ENCODE results near the gene GALNT13. TPM values are rescaled to one million over a fixed set of nuclear protein-coding genes. Genes with fewer than 3 reads are reported as not detected.

GALNT13 gene
- total and polyA plus RNA-seq, 2 of the 13 experiments (the other 11 are each of a cell fraction or from before 2014, with no cell fraction given), result 1.3 to 5.0 TPM

- ChIA-PET CTCF (ENCODE audit: low intra/inter-chr PET ratio, low total read pairs) (no interaction called here), POLR2A (no interaction called here)
- FAIRE-seq (no peak), DNase-seq (ENCODE audit: low spot score) (no peak), ATAC-seq (no peak)
- Histone ChIP-seq H3K27ac (ENCODE audit: extremely low read length, insufficient read depth, low read length) (no peak overlapping the region), H3K79me2 (ENCODE audit: insufficient read depth, low read length) (no peaks in the 10 kb centered on the region), H3K9ac (ENCODE audit: insufficient read depth, low read depth, low read length) (no peak overlapping the region), H3K27me3 (ENCODE audit: control insufficient read depth in 1 of 2, insufficient read depth in 2 of 2, low read length in 2 of 2) (no peaks in the 10 kb centered on the region), H3K4me2 (ENCODE audit: low read depth, low read length) (no peak overlapping the region), H3K4me3 (replicated peaks in 1 of 3; ENCODE audit: insufficient read depth in 1 of 3, low read depth in 2 of 3, low read length in 3 of 3) (no peak overlapping the region), H3K9me3 (ENCODE audit: low read length) (no peaks in the 10 kb centered on the region), H4K20me1 (ENCODE audit: insufficient read depth, low read length) (no peaks in the 10 kb centered on the region), H3K4me1 (ENCODE audit: insufficient read depth, low read length) (no peaks in the 10 kb centered on the region), H2AFZ (ENCODE audit: low read length) (no peak overlapping the region), H3K36me3 (replicated peaks in 1 of 2; ENCODE audit: control insufficient read depth in 1 of 2, insufficient read depth in 2 of 2, low read length in 2 of 2) (no peaks in the 10 kb centered on the region)
- BruUV-seq (replicated peaks), result no TSS peak
- WGBS (ENCODE audit: low lambda C conversion rate), result 9% methylated on average over 1 of the region's 1 CpG
- TF ChIP-seq TRAFD1 (CRISPR knock-in tag; IDR thresholded peaks at IDR 0.05; ENCODE audit: borderline replicate concordance), result no peak
- no peak for TF ChIP-seq YEATS4 (CRISPR knock-in tag; IDR thresholded peaks at IDR 0.05; ENCODE audit: borderline replicate concordance)
- in situ Hi-C loops (cut with HindIII; ENCODE audit: extremely low pct_ligation_motif_present, low pct_unique_long_range_greater_than_20kb) (no loop called here), intact Hi-C loops (cut with micrococcal nuclease; ENCODE audit: unreplicated experiment) (loop anchor here (10.0 kb wide), 1 partner anchor 1411 kb away; no protein-coding TSS in a partner anchor)
Measured at GRCh38 chr2:154243685-154244084, 372.0 kb downstream of the GALNT13 start.

- ATAC-seq (no peak), DNase-seq (ENCODE audit: low spot score) (no peak), FAIRE-seq (no peak)
- CTCF ChIA-PET (ENCODE audit: low intra/inter-chr PET ratio, low total read pairs), result no interaction called here
- Histone ChIP-seq H4K20me1 (ENCODE audit: insufficient read depth, low read length) (no peaks in the 10 kb centered on the region), H3K9me3 (ENCODE audit: low read length) (no peaks in the 10 kb centered on the region), H3K4me3 (replicated peaks in 1 of 3; ENCODE audit: insufficient read depth in 1 of 3, low read depth in 2 of 3, low read length in 3 of 3) (no peak overlapping the region), H2AFZ (ENCODE audit: low read length) (no peak overlapping the region), H3K4me1 (ENCODE audit: insufficient read depth, low read length) (no peaks in the 10 kb centered on the region), H3K36me3 (replicated peaks in 1 of 2; ENCODE audit: control insufficient read depth in 1 of 2, insufficient read depth in 2 of 2, low read length in 2 of 2) (no peaks in the 10 kb centered on the region), H3K27ac (ENCODE audit: extremely low read length, insufficient read depth, low read length) (no peak overlapping the region), H3K4me2 (ENCODE audit: low read depth, low read length) (no peak overlapping the region), H3K79me2 (ENCODE audit: insufficient read depth, low read length) (no peaks in the 10 kb centered on the region), H3K9ac (ENCODE audit: insufficient read depth, low read depth, low read length) (no peak overlapping the region), H3K27me3 (ENCODE audit: control insufficient read depth in 1 of 2, insufficient read depth in 2 of 2, low read length in 2 of 2) (no peaks in the 10 kb centered on the region)
- no peak for TF ChIP-seq ZNF256 (CRISPR knock-in tag; conservative IDR thresholded peaks at IDR 0.05)
- no peak for TF ChIP-seq ZNF530 (CRISPR knock-in tag; IDR thresholded peaks at IDR 0.05; ENCODE audit: low read depth)
- no peak for TF ChIP-seq CBFB (CRISPR knock-in tag; IDR thresholded peaks at IDR 0.05)
- TF ChIP-seq HOXD1 (CRISPR knock-in tag; IDR thresholded peaks at IDR 0.05), result no peak
- TF ChIP-seq RNF2 (conservative IDR thresholded peaks at IDR 0.05; ENCODE audit: low read depth), result no peak
- no peak for TF ChIP-seq ZBTB25 (CRISPR knock-in tag; IDR thresholded peaks at IDR 0.05)
- no peak for TF ChIP-seq ZNF513 (CRISPR knock-in tag; conservative IDR thresholded peaks at IDR 0.05)
- TF ChIP-seq E2F2 (CRISPR knock-in tag; IDR thresholded peaks at IDR 0.05; ENCODE audit: borderline replicate concordance), result no peak
- POLR2A ChIA-PET, result no interaction called here
- no TSS peak for BruUV-seq (replicated peaks)
- in situ Hi-C loops (cut with HindIII; ENCODE audit: extremely low pct_ligation_motif_present, low pct_unique_long_range_greater_than_20kb) (no loop called here), intact Hi-C loops (cut with micrococcal nuclease; ENCODE audit: unreplicated experiment) (loop anchor here (10.0 kb wide), 1 partner anchor 1410 kb away; no protein-coding TSS in a partner anchor)
- 55% methylated on average over 3 of the region's 3 CpGs for WGBS (ENCODE audit: low lambda C conversion rate)
Measured at GRCh38 chr2:154244932-154245331, 373.2 kb downstream of the GALNT13 start.
